Activated naive CD4-positive, alpha-beta T cell treated with anti-CD3 and anti-CD28 coated beads for 36 hours (primary cell): ENCODE results near the gene HYOU1. TPM values are rescaled to one million over a fixed set of nuclear protein-coding genes. Genes with fewer than 3 reads are reported as not detected.
"Not testable (repeated sequence)": the region's sequence is repeated elsewhere in the genome, so short reads cannot be mapped to it uniquely, and the experiment has no call there.

Experiments used
- CTCF ChIA-PET: fragments of 350-600 bp; sonication (Branson Sonifier 250); formaldehyde crosslinking; loops from one replicate; lab custom pipeline; 2021; ENCODE audit warnings: antibody characterized with exemption; lab: Charles Lee
- DNase-seq: peaks from one replicate; pipeline ENCODE4 v3.0.0-alpha.2; 2020
- H3K27ac Mint-ChIP-seq: one replicate; pipeline ENCODE4 v1.8.0; 2021; ENCODE audit warnings: mild to moderate bottlenecking, mixed read lengths
- H3K27me3 Mint-ChIP-seq: one replicate; pipeline ENCODE4 v1.8.0; 2021; ENCODE audit warnings: low read depth, mixed read lengths
- H3K36me3 Mint-ChIP-seq: one replicate; pipeline ENCODE4 v1.8.0; 2021; ENCODE audit warnings: low read depth, mixed read lengths
- H3K4me1 Mint-ChIP-seq: one replicate; pipeline ENCODE4 v1.8.0; 2021; ENCODE audit warnings: low read depth, mixed read lengths
- H3K4me3 Mint-ChIP-seq: one replicate; pipeline ENCODE4 v1.8.0; 2021; ENCODE audit warnings: mild to moderate bottlenecking, moderate library complexity, mixed read lengths
- H3K9me3 Mint-ChIP-seq: one replicate; pipeline ENCODE4 v1.8.0; 2021; ENCODE audit warnings: mixed read lengths
- intact Hi-C: fragments of 100-400 bp; cut with micrococcal nuclease; formaldehyde crosslinking; loops from one replicate; pipeline ENCODE4 v1.15.1; 2023
- total RNA-seq, 2 experiments: library from RNA; stranded (reverse); gene quantifications; one replicate each; pipeline ENCODE4 v1.2.3, GENCODE V29; 2021

The HYOU1 gene
- total RNA-seq, 2 experiments from 2014 or later = 108 to 116 TPM

- peak overlapping the region; percentile 98 for H3K4me3 Mint-ChIP-seq
- H3K9me3 Mint-ChIP-seq = no peaks in the 10 kb centered on the region
- intact Hi-C loops = loop anchor here (2.0 kb wide), 5 partner anchors 39 to 267 kb away; partner anchors contain the start of genes CBL and HINFP
- CTCF ChIA-PET = interaction anchor here (0.6 to 1.7 kb wide), 11 partner anchors 9 to 366 kb away, joined by 3 to 13 read pairs (median 3); partner anchors contain the start of gene VPS11
- peak overlapping the region; percentile 71 for H3K27ac Mint-ChIP-seq
- no peak for DNase-seq
- H3K36me3 Mint-ChIP-seq = peaks cover 38% of the 10 kb centered on the region
- no peaks in the 10 kb centered on the region for H3K27me3 Mint-ChIP-seq
- peaks cover 59% of the 10 kb centered on the region for H3K4me1 Mint-ChIP-seq
These were observed 1.1 kb downstream of the HYOU1 start for GRCh38 chr11:119055901-119056300.

DNA sequence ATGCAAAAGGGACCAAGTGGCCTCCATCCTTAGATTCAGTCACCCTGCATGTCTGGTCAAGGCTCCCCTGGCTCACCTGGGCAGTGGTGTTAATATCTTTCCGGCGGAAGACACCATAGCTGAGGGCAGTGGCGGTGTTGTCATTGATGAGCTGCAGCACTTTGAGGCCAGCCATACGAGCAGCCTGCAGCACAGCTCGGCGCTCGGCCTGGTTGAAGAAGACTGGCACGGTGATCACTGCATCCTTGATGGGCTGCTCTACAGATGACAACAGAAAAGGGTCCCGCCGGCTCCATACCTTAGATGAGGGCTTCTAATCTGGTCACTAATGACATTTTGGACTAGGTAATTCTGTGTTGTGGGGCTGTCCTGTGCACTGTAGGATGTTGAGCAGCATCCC lies 2.6 kb downstream of the HYOU1 start:
- peak overlapping the region; percentile 24 for H3K27ac Mint-ChIP-seq
- peak overlapping the region; percentile 41 for H3K4me3 Mint-ChIP-seq
- H3K9me3 Mint-ChIP-seq = no peaks in the 10 kb centered on the region
- CTCF ChIA-PET = interaction anchor here (0.6 to 1.4 kb wide), 2 partner anchors 45 to 621 kb away, joined by 3 read pairs; no protein-coding TSS in a partner anchor
- no peak for DNase-seq
- H3K4me1 Mint-ChIP-seq = peaks cover 59% of the 10 kb centered on the region
- peaks cover 46% of the 10 kb centered on the region for H3K36me3 Mint-ChIP-seq
- H3K27me3 Mint-ChIP-seq = no peaks in the 10 kb centered on the region
- intact Hi-C loops = no loop called here

GRCh38 chr11:119052163-119052814 lies 4.7 kb downstream of the HYOU1 start:
- Mint-ChIP-seq H3K9me3 (no peaks in the 10 kb centered on the region), H3K36me3 (peaks cover 58% of the 10 kb centered on the region), H3K4me1 (peaks cover 46% of the 10 kb centered on the region), H3K4me3 (no peak overlapping the region), H3K27me3 (no peaks in the 10 kb centered on the region), H3K27ac (peak overlapping the region; percentile 54)
- DNase-seq = no peak
- CTCF ChIA-PET = no interaction called here
- intact Hi-C loops = no loop called here

- Mint-ChIP-seq H3K27me3 (no peaks in the 10 kb centered on the region), H3K36me3 (peaks cover 63% of the 10 kb centered on the region), H3K4me1 (peaks cover 45% of the 10 kb centered on the region), H3K4me3 (no peak overlapping the region), H3K9me3 (no peaks in the 10 kb centered on the region), H3K27ac (peak overlapping the region; percentile 54)
- intact Hi-C loops = no loop called here
- CTCF ChIA-PET = no interaction called here
- DNase-seq = peak; percentile 40
These were observed 5.4 kb downstream of the HYOU1 start for GRCh38 chr11:119051440-119052162.

GRCh38 chr11:119049081-119049480 lies 7.9 kb downstream of the HYOU1 start:
- no peak overlapping the region for H3K4me3 Mint-ChIP-seq
- intact Hi-C loops = no loop called here
- no peak overlapping the region for H3K27ac Mint-ChIP-seq
- CTCF ChIA-PET = no interaction called here
- H3K36me3 Mint-ChIP-seq = peaks cover 68% of the 10 kb centered on the region
- H3K4me1 Mint-ChIP-seq = peaks cover 25% of the 10 kb centered on the region
- DNase-seq = no peak
- no peaks in the 10 kb centered on the region for H3K27me3 Mint-ChIP-seq
- no peaks in the 10 kb centered on the region for H3K9me3 Mint-ChIP-seq

GRCh38 chr11:119048644-119049043 lies 8.4 kb downstream of the HYOU1 start:
- no peak overlapping the region for H3K4me3 Mint-ChIP-seq
- no peaks in the 10 kb centered on the region for H3K27me3 Mint-ChIP-seq
- peaks cover 64% of the 10 kb centered on the region for H3K36me3 Mint-ChIP-seq
- H3K9me3 Mint-ChIP-seq = no peaks in the 10 kb centered on the region
- CTCF ChIA-PET = no interaction called here
- peaks cover 22% of the 10 kb centered on the region for H3K4me1 Mint-ChIP-seq
- no peak overlapping the region for H3K27ac Mint-ChIP-seq
- intact Hi-C loops = no loop called here
- DNase-seq = no peak

- H3K9me3 Mint-ChIP-seq = no peaks in the 10 kb centered on the region
- H3K4me3 Mint-ChIP-seq = no peak overlapping the region
- peaks cover 12% of the 10 kb centered on the region for H3K4me1 Mint-ChIP-seq
- intact Hi-C loops = no loop called here
- no peak for DNase-seq
- no peak overlapping the region for H3K27ac Mint-ChIP-seq
- H3K36me3 Mint-ChIP-seq = peaks cover 53% of the 10 kb centered on the region
- CTCF ChIA-PET = interaction anchor here (1.0 kb wide), 1 partner anchor 8 kb away, joined by 3 read pairs; no protein-coding TSS in a partner anchor
- H3K27me3 Mint-ChIP-seq = no peaks in the 10 kb centered on the region
These were observed 9.8 kb downstream of the HYOU1 start for GRCh38 chr11:119047205-119047604.

DNA sequence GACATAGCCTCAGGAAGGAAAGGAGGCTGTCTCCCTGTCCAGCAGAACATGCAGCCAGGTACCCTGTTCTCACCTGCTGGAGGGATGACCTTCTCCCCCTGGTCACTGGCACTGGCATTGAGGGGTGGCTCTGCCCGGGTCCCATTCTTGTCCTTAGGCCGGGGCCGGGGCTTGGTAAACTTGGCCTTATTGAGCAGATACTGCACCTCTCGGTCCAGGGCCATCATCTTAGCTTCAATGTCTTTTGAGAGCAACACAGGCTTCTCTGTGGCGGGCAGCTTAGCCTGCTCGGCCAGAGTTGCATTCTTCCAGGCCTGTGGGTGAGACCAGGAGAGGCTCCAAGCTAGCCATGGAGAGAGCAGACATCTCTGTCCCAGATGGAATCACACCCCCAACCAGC lies 10.5 kb downstream of the HYOU1 start:
- Mint-ChIP-seq H3K27me3 (no peaks in the 10 kb centered on the region), H3K36me3 (peaks cover 47% of the 10 kb centered on the region), H3K4me1 (peaks cover 10% of the 10 kb centered on the region), H3K4me3 (no peak overlapping the region), H3K9me3 (no peaks in the 10 kb centered on the region), H3K27ac (no peak overlapping the region)
- no peak for DNase-seq
- intact Hi-C loops = no loop called here
- CTCF ChIA-PET = no interaction called here

DNA sequence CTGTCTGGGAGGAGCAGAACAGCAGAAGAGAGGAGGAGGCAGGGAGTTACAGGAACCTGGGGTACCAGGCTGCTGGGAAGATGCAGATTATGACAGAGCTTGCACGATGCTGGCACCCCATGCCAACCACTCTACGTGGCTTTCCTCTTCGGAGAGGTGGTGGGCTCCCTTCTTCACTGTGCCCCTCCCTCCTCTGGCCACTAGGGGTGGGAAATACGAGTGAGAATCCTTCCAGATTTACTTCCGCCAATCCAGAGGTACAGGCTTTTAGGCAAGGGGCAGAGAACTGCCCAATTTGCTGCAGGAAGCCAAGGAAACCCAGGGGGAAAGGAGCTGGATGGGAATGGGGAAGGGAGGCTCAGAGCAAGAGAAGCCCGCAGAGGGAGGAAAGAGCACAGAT lies 12.3 kb downstream of the HYOU1 start:
- H3K9me3 Mint-ChIP-seq = no peaks in the 10 kb centered on the region
- H3K4me1 Mint-ChIP-seq = peaks cover 9% of the 10 kb centered on the region
- DNase-seq = no peak
- H3K27ac Mint-ChIP-seq = no peak overlapping the region
- CTCF ChIA-PET = interaction anchor here (1.6 kb wide), 1 partner anchor 9 kb away, joined by 6 read pairs; no protein-coding TSS in a partner anchor
- intact Hi-C loops = no loop called here
- no peaks in the 10 kb centered on the region for H3K27me3 Mint-ChIP-seq
- peaks cover 36% of the 10 kb centered on the region for H3K36me3 Mint-ChIP-seq
- H3K4me3 Mint-ChIP-seq = no peak overlapping the region

GRCh38 chr11:119042927-119043326 lies 14.1 kb downstream of the HYOU1 start:
- DNase-seq = no peak
- H3K4me3 Mint-ChIP-seq = no peak overlapping the region
- no peak overlapping the region for H3K27ac Mint-ChIP-seq
- CTCF ChIA-PET = interaction anchor here (0.7 kb wide), 1 partner anchor 48 kb away, joined by 3 read pairs; no protein-coding TSS in a partner anchor
- H3K36me3 Mint-ChIP-seq = peaks cover 23% of the 10 kb centered on the region
- intact Hi-C loops = no loop called here
- no peaks in the 10 kb centered on the region for H3K27me3 Mint-ChIP-seq
- peaks cover 9% of the 10 kb centered on the region for H3K4me1 Mint-ChIP-seq
- H3K9me3 Mint-ChIP-seq = no peaks in the 10 kb centered on the region

DNA sequence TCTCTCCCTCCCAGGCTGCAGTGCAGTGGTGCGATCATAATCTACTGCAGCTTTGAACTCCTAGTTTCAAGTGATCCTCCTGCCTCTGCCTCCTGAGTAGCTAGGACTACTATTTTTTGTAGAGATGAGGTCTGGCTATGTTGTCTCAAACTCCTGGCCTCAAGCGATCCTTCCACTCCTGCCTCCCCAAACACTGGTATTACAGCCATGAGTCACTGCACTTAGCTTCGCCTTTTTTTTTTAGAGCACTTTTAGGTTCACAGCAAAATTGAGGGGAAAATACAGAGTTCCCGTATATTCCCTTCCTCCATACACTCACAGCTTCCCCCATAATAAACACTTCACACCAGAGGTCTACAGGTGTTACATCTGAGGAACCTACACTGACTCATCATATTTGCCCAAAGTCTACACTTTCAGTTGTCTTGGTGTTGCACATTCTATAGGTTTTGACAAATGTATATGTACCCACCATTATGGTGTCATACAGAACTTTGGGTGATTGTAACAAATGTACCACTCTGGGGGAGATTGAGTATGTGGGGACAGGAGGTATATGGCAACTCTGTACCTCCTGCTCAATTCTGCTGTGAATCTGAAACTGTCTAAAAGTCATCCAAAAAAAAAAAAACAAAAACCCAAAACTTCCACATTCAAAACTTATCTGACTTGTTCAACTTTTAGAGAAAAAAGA lies 15.0 kb downstream of the HYOU1 start:
- peaks cover 9% of the 10 kb centered on the region for H3K4me1 Mint-ChIP-seq
- H3K4me3 Mint-ChIP-seq = no peak overlapping the region
- no peak for DNase-seq
- H3K9me3 Mint-ChIP-seq = no peaks in the 10 kb centered on the region
- H3K27me3 Mint-ChIP-seq = no peaks in the 10 kb centered on the region
- H3K27ac Mint-ChIP-seq = peak overlapping the region; percentile 56
- H3K36me3 Mint-ChIP-seq = peaks cover 18% of the 10 kb centered on the region
- CTCF ChIA-PET = interaction anchor here (0.5 to 1.5 kb wide), 4 partner anchors 15 to 282 kb away, joined by 3 to 5 read pairs (median 4); partner anchors contain the start of gene HYOU1
- intact Hi-C loops = no loop called here

GRCh38 chr11:119039471-119039870 lies 17.5 kb downstream of the HYOU1 start:
- CTCF ChIA-PET, H3K4me3 Mint-ChIP-seq, intact Hi-C loops, H3K27me3 Mint-ChIP-seq, H3K36me3 Mint-ChIP-seq, H3K9me3 Mint-ChIP-seq, H3K27ac Mint-ChIP-seq, H3K4me1 Mint-ChIP-seq, DNase-seq: not testable (repeated sequence)
